Hematopoietic multipotent progenitor cell (in vitro differentiated cells): ENCODE data around the gene C4orf50. TPM values are rescaled to one million over a fixed set of nuclear protein-coding genes. Genes with fewer than 3 reads are reported as not detected.
A peak's percentile ranks its signal among the peaks of the same experiment; 100 is the strongest.

Experiments used
- DNase-seq, 3 donors: peaks; one replicate each; pipeline ENCODE4 v3.0.0-alpha.2; 2011 to 2015; ENCODE audit warnings: low read depth in 2 of 3, low spot score in 2 of 3
- total RNA-seq: library from RNA; depleted of rRNA; stranded (reverse); fragments of >200 nt; gene quantifications from one replicate; pipeline ENCODE4 v1.2.3, GENCODE V29; 2012

Gene C4orf50
- total RNA-seq, 1 donor: under 0.01 TPM

DNA sequence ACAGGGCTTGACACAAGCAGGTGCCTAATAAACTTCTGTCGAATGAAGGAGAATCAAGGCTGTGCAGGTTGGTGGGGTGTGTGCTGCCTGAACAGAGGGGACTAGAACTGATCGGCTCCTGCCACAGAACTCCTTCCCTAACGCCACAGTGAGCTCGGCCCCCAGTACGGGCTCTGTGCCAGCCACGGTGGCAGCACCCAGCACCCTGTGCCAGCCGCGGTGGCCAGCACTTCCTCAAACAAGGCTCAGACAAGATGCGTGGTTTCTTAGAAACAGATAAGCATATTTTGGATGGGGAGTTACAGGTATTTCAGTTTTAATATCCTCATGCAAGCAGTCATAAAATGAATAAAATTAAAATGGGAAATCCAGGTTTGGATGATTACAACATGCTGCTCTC is 26.0 kb upstream of the C4orf50 start:
- DNase-seq: peak in 1 of 3 donors; percentile 31

DNA sequence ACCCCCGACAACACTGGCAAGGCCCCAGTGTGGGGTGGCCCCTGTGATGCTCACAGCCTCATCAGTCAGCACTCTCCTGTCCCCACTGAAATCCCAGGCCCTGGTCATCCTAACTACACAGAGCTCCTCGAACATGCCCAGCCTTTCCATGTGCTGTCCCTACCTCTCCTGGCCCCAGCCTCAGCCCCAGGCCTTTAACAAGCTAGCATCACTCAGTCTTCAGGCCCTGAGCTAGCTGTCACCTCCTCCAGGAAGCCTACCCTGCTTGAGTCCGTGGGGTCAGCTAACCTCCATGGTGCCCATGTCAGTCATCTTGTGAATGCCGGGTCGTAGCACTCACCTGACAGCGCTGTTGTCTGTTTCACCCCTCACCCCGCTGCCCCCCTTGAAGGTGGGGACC is 25.6 kb upstream of the C4orf50 start:
- DNase-seq: no peak

DNA sequence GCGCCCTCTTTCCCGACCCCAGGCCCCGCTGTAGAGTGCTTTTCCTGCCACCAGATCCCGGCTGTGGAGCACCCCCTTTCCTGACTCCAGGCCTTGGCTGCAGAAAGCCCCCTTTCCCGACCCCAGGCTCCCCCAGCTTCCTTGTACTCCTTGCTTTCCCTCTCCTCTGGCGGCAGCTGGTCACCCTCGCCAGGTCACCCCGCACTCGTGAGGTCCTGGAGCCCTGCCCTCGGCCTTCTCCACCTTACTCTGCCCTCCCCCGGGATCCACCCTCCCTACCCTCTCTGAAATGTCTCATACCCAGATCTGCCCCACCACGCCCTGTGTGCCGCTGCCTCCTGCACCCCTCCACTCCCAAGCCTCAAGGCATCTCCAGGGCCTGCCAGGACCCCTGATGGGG is 25.0 kb upstream of the C4orf50 start:
- DNase-seq: no peak

DNA sequence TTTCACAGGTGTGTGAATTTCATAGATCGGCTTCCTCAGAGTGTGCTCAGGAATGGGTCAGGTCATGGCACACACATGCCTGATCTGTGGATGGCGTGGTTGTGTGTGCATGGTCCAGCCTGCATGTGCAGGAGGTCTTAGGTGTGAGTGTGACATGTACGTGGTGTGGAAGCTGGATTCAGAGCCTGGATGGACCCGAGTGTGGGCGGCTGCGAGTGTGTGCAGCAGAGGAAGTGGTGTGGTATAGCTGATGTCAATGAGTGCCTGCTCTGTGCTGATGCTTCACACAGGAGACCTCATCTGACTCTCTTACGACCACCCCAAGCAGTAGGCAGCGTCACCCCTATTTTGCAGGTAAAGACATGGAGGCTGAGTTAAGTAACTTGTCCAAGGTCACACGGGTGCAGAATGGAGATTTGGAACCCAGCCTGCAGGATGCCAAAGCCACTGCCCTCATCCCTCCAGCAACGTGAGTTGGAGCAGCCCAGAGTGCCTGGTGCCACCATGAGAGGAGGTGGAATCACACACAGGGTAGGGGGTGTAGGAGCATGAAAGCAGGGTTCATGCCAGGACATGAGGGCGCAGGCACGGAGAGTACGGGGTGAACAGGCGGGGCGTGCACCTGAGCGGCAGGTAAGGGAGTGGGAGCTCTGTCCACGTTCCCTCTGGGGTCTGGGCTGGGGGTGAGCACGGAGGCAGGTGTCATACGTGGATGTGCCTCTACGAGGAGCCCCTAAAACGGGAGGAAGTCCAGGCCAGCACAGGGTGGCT is 24.2 kb upstream of the C4orf50 start:
- DNase-seq: no peak

DNA sequence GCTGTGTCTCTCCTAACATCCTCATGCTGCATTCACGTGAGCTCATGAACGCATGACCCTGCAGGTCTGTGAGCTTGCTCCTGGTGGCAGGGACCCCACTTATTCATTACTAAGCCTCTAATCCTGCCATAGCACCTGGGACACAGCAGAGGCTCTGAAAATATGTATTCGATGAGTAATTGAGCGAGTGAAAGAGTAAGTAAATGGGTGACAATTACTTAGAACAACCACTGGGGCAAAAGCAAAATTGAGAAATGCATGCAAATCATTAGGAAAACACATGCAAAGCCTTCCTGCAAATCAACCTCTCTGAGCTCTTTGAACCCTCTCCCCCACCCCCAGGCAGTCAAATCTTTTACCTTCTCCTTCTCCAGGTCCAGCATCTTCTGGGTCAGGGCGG is 23.6 kb upstream of the C4orf50 start:
- DNase-seq: no peak

DNA sequence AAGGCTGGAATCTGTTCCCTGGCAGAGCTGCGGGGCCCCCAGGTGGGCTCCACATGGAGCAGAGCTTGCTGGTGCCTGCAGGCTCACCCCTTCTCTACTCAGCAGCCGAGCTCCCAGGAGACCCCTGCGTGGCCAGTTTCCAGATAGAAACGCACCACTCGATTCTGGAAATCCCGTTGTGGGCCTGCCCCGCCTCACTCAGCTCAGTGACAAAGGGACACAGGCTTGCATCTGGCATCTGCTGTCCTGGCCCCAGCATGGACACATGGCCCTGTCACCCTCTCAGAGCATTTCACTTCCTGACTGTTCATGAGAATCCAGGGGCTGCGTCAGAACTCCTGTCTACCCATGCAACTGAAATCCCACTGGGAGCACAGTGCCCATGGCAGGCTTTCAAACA is 20.5 kb upstream of the C4orf50 start:
- DNase-seq: no peak

DNA sequence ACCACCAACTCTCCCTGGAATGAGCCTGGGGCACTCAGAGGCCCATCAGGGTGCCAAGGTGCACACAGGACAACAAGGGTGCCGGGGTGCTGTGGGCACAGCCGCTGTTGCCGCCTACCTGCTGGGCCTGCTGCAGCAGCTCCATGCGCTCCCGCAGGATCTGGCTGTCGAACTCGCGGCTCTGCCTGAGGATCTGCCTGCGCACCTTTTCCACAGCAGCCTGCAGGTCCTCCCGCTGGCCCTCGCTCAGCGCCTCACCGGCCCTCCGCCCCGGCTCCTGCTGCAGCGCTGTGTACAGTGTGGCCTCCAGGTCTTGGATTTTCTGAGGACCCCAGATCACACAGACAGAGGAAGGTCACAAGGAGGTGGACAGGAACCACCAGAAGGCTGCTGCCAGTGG is 17.6 kb upstream of the C4orf50 start:
- DNase-seq: no peak

DNA sequence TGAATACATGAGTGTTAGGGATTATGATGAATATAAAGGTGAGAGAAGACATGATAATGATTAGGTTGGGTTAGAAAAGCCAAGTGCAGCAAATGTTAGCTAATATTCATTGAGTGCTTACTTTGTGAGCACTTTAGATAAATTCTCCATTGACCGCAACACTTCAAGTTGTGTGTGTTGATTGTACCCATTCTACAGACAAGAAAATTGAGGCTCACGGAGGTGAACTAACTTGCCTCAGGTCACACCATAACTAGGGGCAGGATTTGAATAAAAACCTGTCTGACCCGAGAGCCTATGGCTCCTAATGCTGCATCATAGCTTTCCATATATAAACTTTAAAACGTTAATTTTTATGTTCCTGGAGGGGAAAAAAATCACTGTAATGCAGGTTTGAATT is 15.2 kb upstream of the C4orf50 start:
- DNase-seq: no peak

DNA sequence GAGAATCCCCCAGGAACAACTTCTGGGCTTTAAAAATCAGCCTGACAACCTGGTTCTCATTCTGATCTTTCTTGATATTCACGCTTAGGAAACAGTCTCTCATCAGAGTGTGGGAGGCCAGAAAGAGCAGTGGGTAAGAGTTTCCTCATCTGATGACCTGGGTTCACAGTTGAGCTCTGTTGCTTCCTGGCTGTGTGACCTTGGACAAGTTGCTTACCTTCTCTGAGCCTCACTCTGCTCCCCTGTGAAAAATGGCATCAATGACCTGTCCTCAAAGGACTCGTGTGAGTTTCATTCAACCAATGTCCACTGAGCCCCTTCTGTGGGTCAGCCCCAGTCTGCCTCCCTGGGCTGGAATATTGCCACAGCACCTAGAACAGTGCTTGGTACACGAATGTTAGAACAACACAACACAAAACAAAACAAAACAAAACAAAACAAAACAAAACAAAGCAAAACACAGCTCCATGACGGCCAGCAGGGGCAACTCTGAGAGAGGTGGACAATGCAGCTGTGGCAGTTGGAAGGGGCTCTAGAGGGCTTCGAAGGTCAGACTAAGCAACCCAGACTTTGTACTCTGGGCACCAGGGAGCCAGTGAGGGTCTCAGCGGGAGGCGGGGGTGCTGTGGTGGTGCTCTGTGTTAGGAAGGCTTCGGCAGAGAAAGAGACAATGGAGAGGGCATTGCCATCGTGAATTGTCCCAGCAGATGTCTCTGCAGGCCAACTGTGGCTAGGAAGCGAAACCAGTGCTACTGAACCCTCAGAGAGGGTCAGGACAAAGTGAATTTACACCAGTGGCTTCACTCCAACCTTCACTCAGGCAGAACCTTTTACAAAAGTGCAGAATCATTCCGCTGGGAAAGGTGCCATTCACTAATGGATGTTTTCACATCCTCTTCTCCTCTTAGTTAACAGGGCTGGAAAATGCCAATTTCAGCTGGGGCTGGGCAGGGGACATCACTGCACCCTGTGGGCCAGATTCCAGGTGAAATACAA is 14.3 kb upstream of the C4orf50 start:
- peak in 2 of 3 donors; percentile 43 to 73 for DNase-seq

DNA sequence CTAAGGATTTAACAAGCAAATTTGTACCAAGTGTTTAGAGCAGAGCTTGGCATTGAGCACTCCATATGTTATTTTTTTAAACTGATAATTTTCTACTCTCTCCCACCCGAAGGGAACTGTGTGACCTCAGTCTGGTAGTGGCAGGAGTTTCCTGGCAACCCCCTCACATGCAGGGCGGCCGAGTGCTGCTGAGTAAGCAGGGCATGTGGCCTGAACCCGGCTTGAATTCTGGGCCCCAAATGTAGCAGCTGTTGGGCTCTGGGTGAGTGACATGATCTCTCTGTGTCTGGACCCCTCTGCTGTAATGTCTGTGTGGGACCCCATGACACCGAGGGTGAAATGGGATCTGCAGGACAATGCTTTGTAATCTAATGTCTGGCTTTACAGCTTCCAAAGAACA is 13.6 kb upstream of the C4orf50 start:
- peak in 1 of 3 donors; percentile 29 for DNase-seq

DNA sequence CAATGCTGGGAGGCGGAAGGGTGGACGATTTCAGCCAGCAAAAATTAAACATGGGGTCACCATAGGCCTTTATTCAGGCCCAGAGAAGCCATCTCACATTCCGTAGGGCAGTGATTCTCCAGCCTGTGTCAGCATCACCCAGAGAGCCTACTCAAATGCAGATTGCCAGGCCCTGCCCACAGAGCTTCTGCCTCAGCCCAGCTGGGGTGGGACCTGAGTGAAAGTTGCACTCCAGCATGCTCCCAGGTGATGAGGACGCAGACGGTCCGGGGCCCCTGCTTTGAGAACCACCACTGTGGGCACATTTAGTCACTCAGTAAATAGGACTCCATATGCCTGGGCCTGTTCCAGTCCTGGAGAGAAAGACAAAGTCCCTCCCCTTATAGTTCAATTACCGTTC is 12.4 kb upstream of the C4orf50 start:
- DNase-seq: no peak

DNA sequence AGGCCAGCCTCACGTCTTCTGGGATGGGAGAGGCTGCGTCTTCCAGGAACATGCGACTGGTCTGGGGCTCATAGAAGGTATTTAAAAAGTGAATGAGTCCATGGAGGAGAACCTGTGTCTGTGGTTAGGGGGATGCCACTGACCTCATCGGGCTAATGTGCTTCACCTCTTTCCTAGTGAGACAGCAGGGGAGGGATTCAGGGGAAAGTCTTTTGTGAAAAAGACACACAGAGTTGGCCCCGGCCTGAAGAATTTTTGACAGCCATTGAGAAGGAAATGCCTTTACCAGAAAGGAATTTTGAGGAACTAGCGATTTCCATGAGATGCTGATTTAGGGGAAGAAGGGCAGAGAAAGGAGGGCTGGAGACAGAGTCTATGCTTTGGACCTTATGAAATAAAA is 11.0 kb upstream of the C4orf50 start:
- DNase-seq: no peak

DNA sequence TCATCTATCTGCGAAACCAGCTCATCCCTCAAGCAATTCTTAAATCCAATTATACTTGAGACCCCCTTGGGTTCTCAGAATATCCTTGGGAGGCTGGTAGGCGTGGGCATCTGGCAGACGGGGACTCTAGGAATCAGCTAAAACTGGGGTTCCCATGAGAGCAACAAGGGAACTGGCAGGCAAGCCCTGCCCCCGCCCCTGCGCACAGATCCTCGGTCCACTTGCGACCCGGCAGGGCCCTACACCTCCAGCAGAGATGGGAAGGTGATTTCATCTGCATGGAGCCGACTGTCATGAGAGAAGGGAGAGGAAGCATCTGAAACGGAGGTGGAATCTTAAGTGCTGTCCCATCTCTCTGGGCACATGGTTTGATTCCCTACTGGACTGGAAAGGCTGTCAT is 9.9 kb upstream of the C4orf50 start:
- no peak for DNase-seq

DNA sequence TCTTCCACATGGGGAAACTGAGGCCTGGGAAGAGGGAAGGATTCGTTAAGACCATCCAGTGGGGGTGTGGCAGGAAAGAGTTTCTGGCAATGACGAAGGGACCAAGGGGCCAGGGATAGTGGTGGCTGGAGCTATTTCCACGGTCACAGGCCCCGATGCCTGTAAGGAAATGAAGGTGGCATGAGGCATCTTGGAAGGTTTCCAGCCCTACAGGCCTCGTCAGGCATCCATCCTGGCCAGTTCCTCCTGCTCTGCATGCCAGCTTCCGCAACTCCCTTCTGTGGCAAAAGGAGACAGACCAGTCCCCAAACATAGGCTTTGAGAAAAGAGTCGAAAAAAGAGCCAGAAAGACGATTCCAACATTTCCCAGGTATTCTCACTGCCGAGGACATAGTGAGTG is 9.2 kb upstream of the C4orf50 start:
- no peak for DNase-seq

DNA sequence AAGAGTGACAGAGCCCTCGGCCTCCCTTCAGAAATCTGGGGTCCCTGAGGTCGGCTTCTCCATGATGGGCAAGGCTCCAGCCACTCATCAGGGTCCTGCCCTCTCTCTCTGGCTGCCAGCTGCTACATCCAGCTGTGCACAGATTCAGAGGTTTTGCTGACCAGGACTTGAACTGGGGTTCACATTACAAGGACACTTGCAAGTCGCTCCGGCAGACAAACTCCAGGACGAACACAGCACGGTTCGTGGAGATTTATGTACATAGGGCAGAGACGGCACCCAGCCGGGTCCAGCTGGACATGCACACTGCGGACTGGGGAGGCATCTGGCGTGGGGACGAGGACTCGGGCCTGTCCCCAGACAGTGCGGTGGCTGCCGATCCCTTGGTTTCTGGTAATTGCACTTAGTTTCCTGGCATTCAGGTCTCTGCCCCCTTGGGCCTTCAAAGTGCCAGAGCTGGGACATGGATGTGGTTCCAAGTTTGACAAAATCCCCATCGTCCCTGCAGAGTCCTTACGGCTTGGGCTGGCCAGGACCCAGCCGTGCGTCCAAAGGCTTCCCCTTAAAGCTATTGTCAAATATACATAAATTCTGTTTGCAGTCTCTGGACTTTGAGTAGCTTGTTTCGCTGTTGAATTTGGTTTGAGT is 6.2 kb upstream of the C4orf50 start:
- DNase-seq: no peak

DNA sequence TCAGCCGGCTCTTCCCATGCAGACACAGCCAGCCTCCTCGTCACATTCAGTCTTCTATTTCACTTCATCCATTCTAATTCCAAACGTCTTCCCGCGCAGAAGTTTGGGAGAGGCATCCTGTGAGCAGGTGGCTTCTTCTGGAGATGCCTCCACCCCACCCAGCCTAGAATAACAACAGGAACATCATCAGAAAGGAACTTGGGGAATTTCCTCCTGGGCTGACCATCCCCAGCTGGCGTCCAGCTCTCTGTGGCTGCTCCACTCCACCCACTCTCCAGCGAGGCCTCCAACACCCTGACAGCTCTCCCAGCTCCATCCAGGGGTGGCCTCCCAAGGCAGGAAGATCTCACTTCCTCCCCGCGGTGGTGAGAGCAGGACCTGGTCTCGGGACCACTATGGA is 5.5 kb upstream of the C4orf50 start:
- no peak for DNase-seq

DNA sequence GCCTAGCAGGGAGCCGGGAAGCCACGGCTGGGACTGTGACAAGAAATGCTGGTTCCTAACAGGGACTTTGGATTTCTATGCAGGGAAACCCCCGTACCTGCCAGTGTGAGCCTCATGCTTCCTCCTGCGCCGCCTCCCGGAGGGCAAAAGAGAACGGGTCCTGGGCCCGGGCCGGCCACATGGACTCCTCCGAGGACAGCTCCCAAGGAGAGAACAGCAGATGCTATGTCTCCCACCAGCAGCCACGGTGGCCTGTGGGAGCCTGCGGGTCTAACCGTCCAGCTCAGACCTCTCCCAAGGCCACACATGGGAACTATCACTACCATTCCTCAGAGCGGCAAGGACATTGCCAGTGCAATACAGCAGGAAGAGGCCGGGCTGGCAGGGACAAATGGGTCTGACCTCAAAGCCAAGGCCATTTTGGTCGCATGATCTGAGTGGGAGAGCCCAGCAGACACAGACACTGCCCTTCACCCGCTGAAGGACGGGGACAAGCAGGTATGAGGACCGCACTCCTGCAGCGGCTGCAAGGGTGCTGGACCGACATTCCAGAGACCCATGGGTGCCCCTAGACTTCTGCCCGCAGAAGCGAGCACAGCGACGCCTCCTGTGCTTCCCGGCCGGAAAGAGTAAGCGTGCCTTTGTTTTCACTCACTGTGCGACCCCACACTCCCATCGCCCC is 4.5 kb upstream of the C4orf50 start:
- DNase-seq: no peak

DNA sequence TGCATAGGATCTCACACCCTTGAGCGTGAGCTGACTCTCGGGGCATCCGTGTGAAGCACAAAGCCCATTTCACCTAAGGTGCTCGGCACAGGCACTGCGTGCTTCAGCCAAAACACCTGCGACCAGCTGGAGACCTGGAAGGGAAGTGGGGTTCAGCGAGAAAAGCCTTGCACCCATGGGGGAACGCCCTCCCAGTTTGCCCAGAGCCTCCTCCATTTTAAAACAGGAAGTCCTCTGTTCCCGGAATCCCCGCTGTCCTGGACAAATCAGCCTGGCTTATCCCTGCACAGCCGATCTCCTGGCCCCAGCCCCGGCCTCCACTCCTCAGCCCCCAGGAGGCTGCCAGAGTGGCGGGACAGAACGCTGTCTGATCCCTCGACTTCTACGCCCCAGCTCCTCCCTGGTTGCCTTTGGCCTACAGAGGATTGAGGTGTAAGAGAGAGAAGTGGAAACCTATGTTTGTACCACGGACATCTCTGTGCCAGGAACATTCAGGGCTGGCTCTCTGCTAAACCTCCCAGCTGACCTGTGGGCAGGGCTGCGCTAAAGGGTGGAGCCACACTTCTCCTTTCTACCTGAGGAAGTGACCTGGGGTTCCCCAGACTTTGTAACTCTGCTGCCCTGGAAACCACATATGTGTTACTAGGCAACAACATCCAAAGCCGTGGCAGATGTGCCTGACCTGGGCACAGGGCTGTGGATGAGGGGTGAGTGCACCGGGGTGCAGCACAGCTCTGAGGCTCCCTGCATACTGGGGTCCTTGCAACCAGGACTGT is 3.8 kb upstream of the C4orf50 start:
- DNase-seq: no peak

DNA sequence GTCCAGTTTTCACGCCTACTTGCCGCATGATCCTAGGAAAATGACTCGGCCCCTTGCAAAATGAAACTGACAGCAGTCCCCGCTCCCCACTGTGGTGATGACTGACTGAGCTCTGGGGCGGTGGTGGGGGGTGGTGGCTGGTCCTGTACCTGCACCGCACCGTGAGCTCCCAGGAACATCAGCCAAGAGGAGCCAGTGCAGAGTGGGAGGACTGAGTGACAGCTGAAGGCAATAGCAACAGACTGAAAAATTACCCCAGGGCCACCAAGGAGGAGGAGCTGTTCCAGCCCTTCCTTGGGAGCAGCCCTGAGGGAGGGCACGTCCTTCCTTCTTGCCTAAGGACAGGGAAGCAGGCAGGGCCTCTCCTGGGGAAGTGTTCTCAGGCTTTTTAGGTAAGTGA is 2.4 kb upstream of the C4orf50 start:
- no peak for DNase-seq
